Fibroblast of lung (primary cell): ENCODE results near the gene MYG1. TPM values are rescaled to one million over a fixed set of nuclear protein-coding genes. Genes with fewer than 3 reads are reported as not detected.

ENCODE experiments used
- DNase-seq, 2 donors: peaks; one replicate each; pipeline versions ENCODE4 v3.0.0 to v3.0.0-alpha.2; 2010; ENCODE audit warnings: low read depth in 2 of 2
- H2AFZ ChIP-seq: 2 replicates; pipeline ENCODE4 v1.5.1; 2012; ENCODE audit warnings: low read length, control low read depth, inconsistent platforms
- H3K27ac ChIP-seq: 2 replicates; pipeline ENCODE4 v1.5.1; 2011; ENCODE audit warnings: low read length, control low read depth; ENCODE audit not compliant: insufficient read depth
- H3K27me3 ChIP-seq: 2 replicates; pipeline ENCODE4 v1.5.1; 2011; ENCODE audit warnings: mild to moderate bottlenecking, low read length; ENCODE audit not compliant: control insufficient read depth, insufficient read depth
- H3K36me3 ChIP-seq: 2 replicates; pipeline ENCODE4 v1.5.1; 2011; ENCODE audit warnings: low read length; ENCODE audit not compliant: control insufficient read depth, insufficient read depth
- H3K4me1 ChIP-seq: 2 replicates; pipeline ENCODE4 v1.5.1; 2011; ENCODE audit warnings: low read length; ENCODE audit not compliant: control insufficient read depth, insufficient read depth; ENCODE audit errors: extremely low read depth
- H3K4me2 ChIP-seq: 2 replicates; pipeline ENCODE4 v1.5.1; 2011; ENCODE audit warnings: low read length, control low read depth; ENCODE audit not compliant: insufficient read depth; ENCODE audit errors: extremely low read depth
- H3K4me3 ChIP-seq, 4 experiments: fragments of 200-600 bp in 1 of 4; sonication (generic) in 1 of 4; replicated peaks in 1 of 4; 2 replicates each; pipeline ENCODE4 v1.5.1; 2011 to 2016; ENCODE audit warnings: low read length in 4 of 4, low read depth in 3 of 4, mild to moderate bottlenecking in 3 of 4, control low read depth in 2 of 4, inconsistent platforms in 1 of 4, mixed read lengths in 1 of 4; ENCODE audit not compliant: insufficient read depth in 1 of 4; ENCODE audit errors: control extremely low read depth in 1 of 4
- H3K79me2 ChIP-seq: 2 replicates; pipeline ENCODE4 v1.5.1; 2012; ENCODE audit warnings: mild to moderate bottlenecking, low read length, inconsistent platforms; ENCODE audit not compliant: control insufficient read depth, insufficient read depth
- H3K9ac ChIP-seq: 2 replicates; pipeline ENCODE4 v1.5.1; 2011; ENCODE audit warnings: mild to moderate bottlenecking, low read length, control low read depth; ENCODE audit not compliant: insufficient read depth
- H3K9me3 ChIP-seq: 2 replicates; pipeline ENCODE4 v1.5.1; 2012; ENCODE audit warnings: low read depth, low read length; ENCODE audit not compliant: control insufficient read depth, insufficient read depth
- H4K20me1 ChIP-seq: 2 replicates; pipeline ENCODE4 v1.5.1; 2011; ENCODE audit warnings: low read length; ENCODE audit not compliant: control insufficient read depth, insufficient read depth; ENCODE audit errors: extremely low read depth
- EZH2 ChIP-seq: IDR thresholded peaks from 2 replicates; pipeline ENCODE4 v1.5.1; 2012; ENCODE audit warnings: low read length, control low read depth, mild to moderate bottlenecking; ENCODE audit errors: missing control alignments
- polyA plus RNA-seq, 2 donors: library from polyadenylated mRNA; depleted of rRNA in 1 of 2; stranded (reverse) in 1 of 2; unstranded in 1 of 2; fragments of >200 nt; gene quantifications; 2 replicates each; pipeline ENCODE4 v1.2.1, GENCODE V29; 2011 to 2012; ENCODE audit warnings: missing spikeins in 1 of 2
- total RNA-seq: library from RNA; depleted of rRNA; stranded (reverse); fragments of >200 nt; gene quantifications from 2 replicates; pipeline ENCODE4 v1.2.1, GENCODE V29; 2014
- TF ChIP-seq, protein P1 (sequence below), 2 donors: IDR thresholded peaks in 1 of 2; conservative IDR thresholded peaks in 1 of 2; 1 replicate in 1 of 2; 2 replicates in 1 of 2; pipeline ENCODE4 v1.5.1; 2011 to 2012; ENCODE audit warnings: low read length in 2 of 2, control low read depth in 1 of 2, inconsistent platforms in 1 of 2, low read depth in 1 of 2, mild to moderate bottlenecking in 1 of 2

Gene MYG1
- total and polyA plus RNA-seq, 2 donors (not counting 1 experiment from before 2014, with no cell fraction given), result 40.8 to 52.0 TPM

DNA sequence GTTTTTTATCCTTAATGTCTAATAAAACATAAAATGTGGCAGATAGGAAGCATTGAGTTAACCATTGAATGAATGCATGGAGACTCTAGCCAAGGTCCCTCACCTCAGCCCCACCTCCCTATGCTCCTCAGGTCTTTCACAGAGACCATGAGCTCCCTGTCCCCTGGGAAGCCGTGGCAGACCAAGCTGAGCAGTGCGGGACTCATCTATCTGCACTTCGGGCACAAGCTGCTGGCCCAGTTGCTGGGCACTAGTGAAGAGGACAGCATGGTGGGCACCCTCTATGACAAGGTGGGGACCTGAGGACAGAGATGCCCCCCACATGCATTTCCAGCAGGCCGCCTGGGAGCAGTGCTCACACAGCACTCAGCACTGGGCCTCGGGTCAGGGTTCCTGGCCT lies 3.4 kb downstream of the MYG1 start:
- Histone ChIP-seq H4K20me1 (no peaks in the 10 kb centered on the region), H3K4me2 (no peak overlapping the region), H3K79me2 (peaks cover 23% of the 10 kb centered on the region), H3K9me3 (no peaks in the 10 kb centered on the region), H3K27me3 (no peaks in the 10 kb centered on the region), H3K4me3 (no peak overlapping the region), H3K4me1 (peaks cover 10% of the 10 kb centered on the region), H3K9ac (no peak overlapping the region), H3K36me3 (peaks cover 9% of the 10 kb centered on the region), H2AFZ (no peak overlapping the region), H3K27ac (no peak overlapping the region)
- TF ChIP-seq EZH2, result no peak
- no peak for DNase-seq

DNA sequence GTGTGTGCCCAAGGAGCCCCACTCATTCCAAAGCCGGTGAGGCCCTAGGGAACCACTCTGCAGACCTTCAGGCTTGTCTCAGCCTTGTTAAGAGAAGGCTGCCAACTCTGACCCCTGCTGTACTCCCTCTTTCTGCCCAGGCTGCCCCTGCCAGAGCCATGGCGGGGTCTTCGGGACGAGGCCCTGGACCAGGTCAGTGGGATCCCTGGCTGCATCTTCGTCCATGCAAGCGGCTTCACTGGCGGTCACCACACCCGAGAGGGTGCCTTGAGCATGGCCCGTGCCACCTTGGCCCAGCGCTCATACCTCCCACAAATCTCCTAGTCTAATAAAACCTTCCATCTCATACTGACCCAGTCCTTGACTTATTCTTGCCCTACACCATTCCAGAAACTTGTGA lies 7.3 kb downstream of the MYG1 start:
- no peak overlapping the region for H2AFZ ChIP-seq
- H3K9me3 ChIP-seq, result no peaks in the 10 kb centered on the region
- peaks cover 18% of the 10 kb centered on the region for H3K36me3 ChIP-seq
- H3K4me3 ChIP-seq, result no peak overlapping the region
- no peak overlapping the region for H3K9ac ChIP-seq
- TF ChIP-seq, protein P1, sequence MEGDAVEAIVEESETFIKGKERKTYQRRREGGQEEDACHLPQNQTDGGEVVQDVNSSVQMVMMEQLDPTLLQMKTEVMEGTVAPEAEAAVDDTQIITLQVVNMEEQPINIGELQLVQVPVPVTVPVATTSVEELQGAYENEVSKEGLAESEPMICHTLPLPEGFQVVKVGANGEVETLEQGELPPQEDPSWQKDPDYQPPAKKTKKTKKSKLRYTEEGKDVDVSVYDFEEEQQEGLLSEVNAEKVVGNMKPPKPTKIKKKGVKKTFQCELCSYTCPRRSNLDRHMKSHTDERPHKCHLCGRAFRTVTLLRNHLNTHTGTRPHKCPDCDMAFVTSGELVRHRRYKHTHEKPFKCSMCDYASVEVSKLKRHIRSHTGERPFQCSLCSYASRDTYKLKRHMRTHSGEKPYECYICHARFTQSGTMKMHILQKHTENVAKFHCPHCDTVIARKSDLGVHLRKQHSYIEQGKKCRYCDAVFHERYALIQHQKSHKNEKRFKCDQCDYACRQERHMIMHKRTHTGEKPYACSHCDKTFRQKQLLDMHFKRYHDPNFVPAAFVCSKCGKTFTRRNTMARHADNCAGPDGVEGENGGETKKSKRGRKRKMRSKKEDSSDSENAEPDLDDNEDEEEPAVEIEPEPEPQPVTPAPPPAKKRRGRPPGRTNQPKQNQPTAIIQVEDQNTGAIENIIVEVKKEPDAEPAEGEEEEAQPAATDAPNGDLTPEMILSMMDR (conservative IDR thresholded peaks at IDR 0.05 in 1 of 2, IDR thresholded peaks at IDR 0.05 in 1 of 2; ENCODE audit: low read depth in 1 of 2, low read length in 2 of 2), result no peak
- no peak for TF ChIP-seq EZH2
- H3K27me3 ChIP-seq, result no peaks in the 10 kb centered on the region
- no peaks in the 10 kb centered on the region for H3K4me1 ChIP-seq
- H3K79me2 ChIP-seq, result peaks cover 9% of the 10 kb centered on the region
- no peak overlapping the region for H3K27ac ChIP-seq
- DNase-seq, result no peak
- no peaks in the 10 kb centered on the region for H4K20me1 ChIP-seq
- no peak overlapping the region for H3K4me2 ChIP-seq

DNA sequence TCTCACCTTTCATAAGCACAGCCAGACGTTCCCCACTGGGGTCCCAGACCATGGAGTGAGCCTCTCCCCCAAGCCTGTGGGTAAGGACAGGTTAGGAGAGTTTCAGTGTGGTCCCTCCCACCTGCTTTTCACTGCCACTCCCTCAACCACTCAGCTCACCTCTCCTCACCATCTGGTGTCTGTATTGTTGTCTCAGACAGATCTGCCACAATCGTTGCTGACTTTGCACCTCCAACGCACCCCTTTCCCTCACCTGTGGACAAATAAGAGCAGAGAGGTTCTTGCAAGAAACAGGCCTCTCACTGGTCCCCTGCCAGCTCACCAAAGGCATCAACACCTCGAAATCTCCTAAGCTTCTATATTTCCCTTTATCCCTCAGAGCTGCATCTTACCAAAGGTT lies 8.8 kb downstream of the MYG1 start:
- Histone ChIP-seq H3K4me2 (no peak overlapping the region), H2AFZ (no peak overlapping the region), H3K27ac (no peak overlapping the region), H3K79me2 (no peaks in the 10 kb centered on the region), H4K20me1 (no peaks in the 10 kb centered on the region), H3K9ac (no peak overlapping the region), H3K36me3 (peaks cover 14% of the 10 kb centered on the region), H3K9me3 (no peaks in the 10 kb centered on the region), H3K4me1 (no peaks in the 10 kb centered on the region), H3K4me3 (no peak overlapping the region), H3K27me3 (no peaks in the 10 kb centered on the region)
- DNase-seq, result no peak
- no peak for TF ChIP-seq EZH2
- TF ChIP-seq, protein P1 (conservative IDR thresholded peaks at IDR 0.05 in 1 of 2, IDR thresholded peaks at IDR 0.05 in 1 of 2; ENCODE audit: low read depth in 1 of 2, low read length in 2 of 2), result no peak
